Inflammatory macrophage treated with lipopolysaccharide for 4 hours (primary cell): Measurements from ENCODE around the gene KCNN1.

Experiments
- DNase-seq: peaks from one replicate; pipeline ENCODE4 v3.0.0-alpha.2; 2020

The KCNN1 gene

GRCh38 chr19:17947815-17948513 lies 18.9 kb upstream of the KCNN1 start:
- peak; percentile 95 for DNase-seq

GRCh38 chr19:17948514-17948900 lies 18.4 kb upstream of the KCNN1 start:
- DNase-seq = no peak

- no peak for DNase-seq
Measured at GRCh38 chr19:17948931-17949930, 17.7 kb upstream of the KCNN1 start.

- no peak for DNase-seq
Measured at GRCh38 chr19:17949956-17950309, 17.0 kb upstream of the KCNN1 start.

- peak; percentile 28 for DNase-seq
Measured at GRCh38 chr19:17950310-17951156, 16.4 kb upstream of the KCNN1 start.

GRCh38 chr19:17951157-17951989 lies 15.5 kb upstream of the KCNN1 start:
- DNase-seq = peak; percentile 12

- DNase-seq = no peak
Measured at GRCh38 chr19:17951990-17952976, 14.6 kb upstream of the KCNN1 start.

- no peak for DNase-seq
Measured at GRCh38 chr19:17953316-17953801, 13.5 kb upstream of the KCNN1 start.

- no peak for DNase-seq
Measured at GRCh38 chr19:17953869-17954268, 13.0 kb upstream of the KCNN1 start.

GRCh38 chr19:17954401-17954800 lies 12.5 kb upstream of the KCNN1 start:
- DNase-seq = no peak

GRCh38 chr19:17957149-17957849 lies 9.6 kb upstream of the KCNN1 start:
- no peak for DNase-seq

GRCh38 chr19:17957885-17958284 lies 9.0 kb upstream of the KCNN1 start:
- DNase-seq = no peak

GRCh38 chr19:17963936-17964691 lies 2.8 kb upstream of the KCNN1 start:
- DNase-seq = no peak

- DNase-seq = no peak
Measured at GRCh38 chr19:17965370-17966128, 1.4 kb upstream of the KCNN1 start.

- DNase-seq = no peak
Measured at GRCh38 chr19:17966129-17966483, 801 bp upstream of the KCNN1 start.

- no peak for DNase-seq
Measured at GRCh38 chr19:17967257-17968051, 547 bp downstream of the KCNN1 start.

- no peak for DNase-seq
Measured at GRCh38 chr19:17968362-17968761, 1.5 kb downstream of the KCNN1 start.
